ENCODE results near the gene ARMC10. TPM values are rescaled to one million over a fixed set of nuclear protein-coding genes. Genes with fewer than 3 reads are reported as not detected.

The ARMC10 gene
- total and polyA plus RNA-seq, 2 experiments from 2014 or later: 43.4 to 48.2 TPM

GRCh38 chr7:103037476-103037822 is 37.5 kb upstream of the ARMC10 start (continued):
- TF ChIP-seq, protein P1, sequence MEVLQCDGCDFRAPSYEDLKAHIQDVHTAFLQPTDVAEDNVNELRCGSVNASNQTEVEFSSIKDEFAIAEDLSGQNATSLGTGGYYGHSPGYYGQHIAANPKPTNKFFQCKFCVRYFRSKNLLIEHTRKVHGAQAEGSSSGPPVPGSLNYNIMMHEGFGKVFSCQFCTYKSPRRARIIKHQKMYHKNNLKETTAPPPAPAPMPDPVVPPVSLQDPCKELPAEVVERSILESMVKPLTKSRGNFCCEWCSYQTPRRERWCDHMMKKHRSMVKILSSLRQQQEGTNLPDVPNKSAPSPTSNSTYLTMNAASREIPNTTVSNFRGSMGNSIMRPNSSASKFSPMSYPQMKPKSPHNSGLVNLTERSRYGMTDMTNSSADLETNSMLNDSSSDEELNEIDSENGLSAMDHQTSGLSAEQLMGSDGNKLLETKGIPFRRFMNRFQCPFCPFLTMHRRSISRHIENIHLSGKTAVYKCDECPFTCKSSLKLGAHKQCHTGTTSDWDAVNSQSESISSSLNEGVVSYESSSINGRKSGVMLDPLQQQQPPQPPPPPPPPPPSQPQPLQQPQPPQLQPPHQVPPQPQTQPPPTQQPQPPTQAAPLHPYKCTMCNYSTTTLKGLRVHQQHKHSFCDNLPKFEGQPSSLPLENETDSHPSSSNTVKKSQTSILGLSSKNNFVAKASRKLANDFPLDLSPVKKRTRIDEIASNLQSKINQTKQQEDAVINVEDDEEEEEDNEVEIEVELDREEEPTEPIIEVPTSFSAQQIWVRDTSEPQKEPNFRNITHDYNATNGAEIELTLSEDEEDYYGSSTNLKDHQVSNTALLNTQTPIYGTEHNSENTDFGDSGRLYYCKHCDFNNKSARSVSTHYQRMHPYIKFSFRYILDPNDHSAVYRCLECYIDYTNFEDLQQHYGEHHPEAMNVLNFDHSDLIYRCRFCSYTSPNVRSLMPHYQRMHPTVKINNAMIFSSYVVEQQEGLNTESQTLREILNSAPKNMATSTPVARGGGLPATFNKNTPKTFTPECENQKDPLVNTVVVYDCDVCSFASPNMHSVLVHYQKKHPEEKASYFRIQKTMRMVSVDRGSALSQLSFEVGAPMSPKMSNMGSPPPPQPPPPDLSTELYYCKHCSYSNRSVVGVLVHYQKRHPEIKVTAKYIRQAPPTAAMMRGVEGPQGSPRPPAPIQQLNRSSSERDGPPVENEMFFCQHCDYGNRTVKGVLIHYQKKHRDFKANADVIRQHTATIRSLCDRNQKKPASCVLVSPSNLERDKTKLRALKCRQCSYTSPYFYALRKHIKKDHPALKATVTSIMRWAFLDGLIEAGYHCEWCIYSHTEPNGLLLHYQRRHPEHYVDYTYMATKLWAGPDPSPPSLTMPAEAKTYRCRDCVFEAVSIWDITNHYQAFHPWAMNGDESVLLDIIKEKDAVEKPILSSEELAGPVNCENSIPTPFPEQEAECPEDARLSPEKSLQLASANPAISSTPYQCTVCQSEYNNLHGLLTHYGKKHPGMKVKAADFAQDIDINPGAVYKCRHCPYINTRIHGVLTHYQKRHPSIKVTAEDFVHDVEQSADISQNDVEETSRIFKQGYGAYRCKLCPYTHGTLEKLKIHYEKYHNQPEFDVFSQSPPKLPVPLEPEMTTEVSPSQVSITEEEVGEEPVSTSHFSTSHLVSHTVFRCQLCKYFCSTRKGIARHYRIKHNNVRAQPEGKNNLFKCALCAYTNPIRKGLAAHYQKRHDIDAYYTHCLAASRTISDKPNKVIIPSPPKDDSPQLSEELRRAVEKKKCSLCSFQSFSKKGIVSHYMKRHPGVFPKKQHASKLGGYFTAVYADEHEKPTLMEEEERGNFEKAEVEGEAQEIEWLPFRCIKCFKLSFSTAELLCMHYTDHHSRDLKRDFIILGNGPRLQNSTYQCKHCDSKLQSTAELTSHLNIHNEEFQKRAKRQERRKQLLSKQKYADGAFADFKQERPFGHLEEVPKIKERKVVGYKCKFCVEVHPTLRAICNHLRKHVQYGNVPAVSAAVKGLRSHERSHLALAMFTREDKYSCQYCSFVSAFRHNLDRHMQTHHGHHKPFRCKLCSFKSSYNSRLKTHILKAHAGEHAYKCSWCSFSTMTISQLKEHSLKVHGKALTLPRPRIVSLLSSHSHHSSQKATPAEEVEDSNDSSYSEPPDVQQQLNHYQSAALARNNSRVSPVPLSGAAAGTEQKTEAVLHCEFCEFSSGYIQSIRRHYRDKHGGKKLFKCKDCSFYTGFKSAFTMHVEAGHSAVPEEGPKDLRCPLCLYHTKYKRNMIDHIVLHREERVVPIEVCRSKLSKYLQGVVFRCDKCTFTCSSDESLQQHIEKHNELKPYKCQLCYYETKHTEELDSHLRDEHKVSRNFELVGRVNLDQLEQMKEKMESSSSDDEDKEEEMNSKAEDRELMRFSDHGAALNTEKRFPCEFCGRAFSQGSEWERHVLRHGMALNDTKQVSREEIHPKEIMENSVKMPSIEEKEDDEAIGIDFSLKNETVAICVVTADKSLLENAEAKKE (CRISPR knock-in tag; IDR thresholded peaks at IDR 0.05): no peak
- TF ChIP-seq EZH2 (IDR thresholded peaks at IDR 0.05; ENCODE audit: low read depth, unreplicated experiment) (no peak), CREB1 (CRISPR knock-in tag; IDR thresholded peaks at IDR 0.05; ENCODE audit: low read depth) (no peak), STAT1 (IDR thresholded peaks at IDR 0.05; ENCODE audit: unreplicated experiment) (no peak), NANOG (IDR thresholded peaks at IDR 0.05; ENCODE audit: borderline replicate concordance) (no peak), EZH2phosphoT487 (IDR thresholded peaks at IDR 0.05; ENCODE audit: unreplicated experiment) (no peak), ZNF331 (CRISPR knock-in tag; IDR thresholded peaks at IDR 0.05; ENCODE audit: low read depth) (no peak), CTCF (conservative IDR thresholded peaks at IDR 0.05; ENCODE audit: low read depth in 2 of 2) (no peak)
- TF ChIP-seq, protein P2, sequence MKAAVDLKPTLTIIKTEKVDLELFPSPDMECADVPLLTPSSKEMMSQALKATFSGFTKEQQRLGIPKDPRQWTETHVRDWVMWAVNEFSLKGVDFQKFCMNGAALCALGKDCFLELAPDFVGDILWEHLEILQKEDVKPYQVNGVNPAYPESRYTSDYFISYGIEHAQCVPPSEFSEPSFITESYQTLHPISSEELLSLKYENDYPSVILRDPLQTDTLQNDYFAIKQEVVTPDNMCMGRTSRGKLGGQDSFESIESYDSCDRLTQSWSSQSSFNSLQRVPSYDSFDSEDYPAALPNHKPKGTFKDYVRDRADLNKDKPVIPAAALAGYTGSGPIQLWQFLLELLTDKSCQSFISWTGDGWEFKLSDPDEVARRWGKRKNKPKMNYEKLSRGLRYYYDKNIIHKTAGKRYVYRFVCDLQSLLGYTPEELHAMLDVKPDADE (IDR thresholded peaks at IDR 0.05): no peak
